ENCODE data around the gene ATG16L2. TPM values are rescaled to one million over a fixed set of nuclear protein-coding genes. Genes with fewer than 3 reads are reported as not detected.

The ATG16L2 gene, protein sequence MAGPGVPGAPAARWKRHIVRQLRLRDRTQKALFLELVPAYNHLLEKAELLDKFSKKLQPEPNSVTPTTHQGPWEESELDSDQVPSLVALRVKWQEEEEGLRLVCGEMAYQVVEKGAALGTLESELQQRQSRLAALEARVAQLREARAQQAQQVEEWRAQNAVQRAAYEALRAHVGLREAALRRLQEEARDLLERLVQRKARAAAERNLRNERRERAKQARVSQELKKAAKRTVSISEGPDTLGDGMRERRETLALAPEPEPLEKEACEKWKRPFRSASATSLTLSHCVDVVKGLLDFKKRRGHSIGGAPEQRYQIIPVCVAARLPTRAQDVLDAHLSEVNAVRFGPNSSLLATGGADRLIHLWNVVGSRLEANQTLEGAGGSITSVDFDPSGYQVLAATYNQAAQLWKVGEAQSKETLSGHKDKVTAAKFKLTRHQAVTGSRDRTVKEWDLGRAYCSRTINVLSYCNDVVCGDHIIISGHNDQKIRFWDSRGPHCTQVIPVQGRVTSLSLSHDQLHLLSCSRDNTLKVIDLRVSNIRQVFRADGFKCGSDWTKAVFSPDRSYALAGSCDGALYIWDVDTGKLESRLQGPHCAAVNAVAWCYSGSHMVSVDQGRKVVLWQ
- polyA plus RNA-seq (2011; rRNA removed) = 8.3 and 10.1 TPM in 2 replicates
- 3.3 and 4.6 TPM in 2 replicates for polyA minus RNA-seq (2011; rRNA and poly(A)+ RNA removed)

GRCh38 chr11:72814286-72815109 lies at the start of gene ATG16L2:
Gene ATG16L2 (plus strand): TSS chr11:72814411. CDS start chr11:72814446, 35 bp downstream.
- peak; percentile 31 for TF ChIP-seq CTCF (IDR thresholded peaks at IDR 0.05; ENCODE audit: insufficient read depth, low read depth, low read length)
- DNase-seq (ENCODE audit: low read depth) = no peak
- POLR2A ChIA-PET = no interaction called here
- H3K4me3 ChIP-seq (ENCODE audit: low read depth, low read length) = peak within 1 kb of the TSS; percentile 68
- peaks cover 8% of the 10 kb centered on the region for H3K36me3 ChIP-seq (ENCODE audit: control insufficient read depth, insufficient read depth, low read length)
- H3K27me3 ChIP-seq (ENCODE audit: control insufficient read depth, insufficient read depth, low read length) = no peaks in the 10 kb centered on the region
- CTCF ChIA-PET = interaction anchor here (0.6 to 2.8 kb wide), 7 partner anchors 20 to 475 kb away, joined by 3 to 40 read pairs (median 5); partner anchors contain the start of gene STARD10

- H3K36me3 ChIP-seq (ENCODE audit: control insufficient read depth, insufficient read depth, low read length) = no peaks in the 10 kb centered on the region
- CTCF ChIA-PET = no interaction called here
- DNase-seq (ENCODE audit: low read depth) = no peak
- TF ChIP-seq CTCF (IDR thresholded peaks at IDR 0.05; ENCODE audit: insufficient read depth, low read depth, low read length) = no peak
- no peak overlapping the region for H3K4me3 ChIP-seq (ENCODE audit: low read depth, low read length)
- POLR2A ChIA-PET = no interaction called here
- no peaks in the 10 kb centered on the region; the same call in 1 of the 2 replicates for H3K27me3 ChIP-seq (ENCODE audit: control insufficient read depth, insufficient read depth, low read length)
These were observed 49.7 kb upstream of the ATG16L2 start for GRCh38 chr11:72764503-72764902.

DNA sequence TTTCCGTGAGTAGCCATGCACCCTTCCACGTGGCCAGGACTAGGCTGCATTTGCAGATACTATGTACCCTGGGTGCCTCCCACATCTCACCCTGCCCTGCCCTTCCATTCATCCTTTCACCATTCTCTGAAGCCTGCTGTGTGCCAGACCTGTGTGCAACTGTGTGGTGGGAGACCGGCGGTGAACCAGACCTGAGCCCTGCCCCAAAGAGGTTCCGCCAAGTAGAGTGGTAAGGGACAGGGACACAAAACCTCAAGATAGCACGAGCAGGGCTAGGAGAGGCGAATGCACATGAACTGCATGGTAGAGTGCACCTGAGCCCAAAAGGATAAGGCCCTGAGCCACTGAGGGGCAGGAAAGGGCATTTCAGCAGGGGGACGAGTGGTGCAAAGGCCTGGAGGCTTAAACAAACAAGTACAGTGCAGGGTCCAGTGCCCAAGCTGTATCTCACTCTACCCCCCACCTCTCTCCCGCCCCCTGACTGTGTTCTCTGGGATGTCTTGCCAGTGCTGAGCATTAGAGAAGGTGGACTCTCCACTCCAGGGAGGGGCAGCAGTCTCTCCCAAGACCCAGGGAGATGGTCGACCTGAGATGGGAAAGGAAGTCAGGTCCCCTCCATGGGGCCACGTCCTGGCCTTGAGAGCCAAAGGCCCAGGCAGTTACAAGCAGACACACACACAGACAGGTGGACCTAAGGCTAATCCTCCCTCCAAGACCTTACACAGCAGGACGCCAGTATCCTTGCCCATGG lies 47.9 kb upstream of the ATG16L2 start:
- DNase-seq (ENCODE audit: low read depth) = no peak
- POLR2A ChIA-PET = no interaction called here
- no peaks in the 10 kb centered on the region; the same call in 1 of the 2 replicates for H3K27me3 ChIP-seq (ENCODE audit: control insufficient read depth, insufficient read depth, low read length)
- H3K4me3 ChIP-seq (ENCODE audit: low read depth, low read length) = no peak overlapping the region
- CTCF ChIA-PET = interaction anchor here (0.9 to 1.5 kb wide), 2 partner anchors 13 to 27 kb away, joined by 3 to 4 read pairs; no protein-coding TSS in a partner anchor
- no peak for TF ChIP-seq CTCF (IDR thresholded peaks at IDR 0.05; ENCODE audit: insufficient read depth, low read depth, low read length)
- H3K36me3 ChIP-seq (ENCODE audit: control insufficient read depth, insufficient read depth, low read length) = no peaks in the 10 kb centered on the region

- no peak for TF ChIP-seq CTCF (IDR thresholded peaks at IDR 0.05; ENCODE audit: insufficient read depth, low read depth, low read length)
- no peak for DNase-seq (ENCODE audit: low read depth)
- Histone ChIP-seq H3K36me3 (ENCODE audit: control insufficient read depth, insufficient read depth, low read length) (no peaks in the 10 kb centered on the region), H3K27me3 (ENCODE audit: control insufficient read depth, insufficient read depth, low read length) (no peaks in the 10 kb centered on the region; the same call in 1 of the 2 replicates), H3K4me3 (ENCODE audit: low read depth, low read length) (no peak overlapping the region)
- ChIA-PET CTCF (interaction anchor here (1.1 to 1.5 kb wide), 2 partner anchors 26 to 38 kb away, joined by 3 read pairs; no protein-coding TSS in a partner anchor), POLR2A (no interaction called here)
These were observed 46.8 kb upstream of the ATG16L2 start for GRCh38 chr11:72767203-72768062.
